ENCODE results near the gene DOCK3.

GRCh38 chr3:50743643-50744042 lies 68.9 kb downstream of the DOCK3 start:
- TF ChIP-seq REST (IDR thresholded peaks at IDR 0.05) (no peak), CTCF (IDR thresholded peaks at IDR 0.05; ENCODE audit: low read depth, low read length, missing input control) (no peak), RAD21 (IDR thresholded peaks at IDR 0.05) (no peak), ATF3 (IDR thresholded peaks at IDR 0.05) (no peak), YY1 (IDR thresholded peaks at IDR 0.05) (no peak), JUND (IDR thresholded peaks at IDR 0.05) (no peak), GABPA (IDR thresholded peaks at IDR 0.05 in 1 of 2, conservative IDR thresholded peaks at IDR 0.05 in 1 of 2) (no peak), SP1 (IDR thresholded peaks at IDR 0.05) (no peak), HNF4A (conservative IDR thresholded peaks at IDR 0.05) (no peak)

All from liver (tissue), 3 donors.